Mesendoderm (in vitro differentiated cells): Measurements from ENCODE around the gene ZNF816.

ENCODE experiments used
- DNase-seq: peaks from one replicate; pipeline ENCODE4 v3.0.0; 2013
- H2AK5ac ChIP-seq: 2 replicates; pipeline ENCODE4 v1.6.1; 2013; ENCODE audit warnings: low read length, inconsistent platforms
- H2BK120ac ChIP-seq: 2 replicates; pipeline ENCODE4 v1.6.1; 2013; ENCODE audit warnings: low read depth, mild to moderate bottlenecking, low read length, moderate library complexity, mixed read lengths
- H2BK15ac ChIP-seq: replicated peaks from 2 replicates; pipeline ENCODE4 v1.6.1; 2013; ENCODE audit warnings: low read depth, mild to moderate bottlenecking, moderate library complexity
- H2BK5ac ChIP-seq: 2 replicates; pipeline ENCODE4 v1.6.1; 2013; ENCODE audit warnings: low read length, inconsistent platforms
- H3K18ac ChIP-seq: 2 replicates; pipeline ENCODE4 v1.6.1; 2013; ENCODE audit warnings: mild to moderate bottlenecking, low read length, mixed read lengths
- H3K23ac ChIP-seq: one replicate; pipeline ENCODE4 v1.6.1; 2013; ENCODE audit warnings: low read length
- H3K27ac ChIP-seq: 2 replicates; pipeline ENCODE4 v1.5.1; 2013; ENCODE audit warnings: low read depth, mild to moderate bottlenecking, inconsistent platforms, low read length, moderate library complexity
- H3K27me3 ChIP-seq: 2 replicates; pipeline ENCODE4 v1.6.1; 2013; ENCODE audit warnings: low read length, control low read depth, mild to moderate bottlenecking, inconsistent platforms; ENCODE audit not compliant: insufficient read depth, poor library complexity
- H3K36me3 ChIP-seq: 2 replicates; pipeline ENCODE4 v1.6.1; 2013; ENCODE audit warnings: low read length, inconsistent platforms; ENCODE audit not compliant: control insufficient read depth, insufficient read depth
- H3K4ac ChIP-seq: one replicate; pipeline ENCODE4 v1.6.1; 2013; ENCODE audit warnings: low read depth, mild to moderate bottlenecking, low read length, moderate library complexity
- H3K4me1 ChIP-seq: 2 replicates; pipeline ENCODE4 v1.6.1; 2013; ENCODE audit warnings: low read depth, low read length, inconsistent platforms; ENCODE audit not compliant: control insufficient read depth
- H3K4me2 ChIP-seq: 2 replicates; pipeline ENCODE4 v1.6.1; 2013; ENCODE audit warnings: low read length
- H3K4me3 ChIP-seq: 2 replicates; pipeline ENCODE4 v1.5.1; 2013; ENCODE audit warnings: mild to moderate bottlenecking, low read length
- H3K56ac ChIP-seq: one replicate; pipeline ENCODE4 v1.6.1; 2013; ENCODE audit warnings: low read length
- H3K79me1 ChIP-seq: 2 replicates; pipeline ENCODE4 v1.6.1; 2013; ENCODE audit warnings: low read length, inconsistent platforms
- H3K79me2 ChIP-seq: 2 replicates; pipeline ENCODE4 v1.6.1; 2013; ENCODE audit warnings: mild to moderate bottlenecking, low read length; ENCODE audit not compliant: control insufficient read depth, insufficient read depth
- H3K9ac ChIP-seq: 2 replicates; pipeline ENCODE4 v1.6.1; 2013; ENCODE audit warnings: low read length, inconsistent platforms
- H4K5ac ChIP-seq: one replicate; pipeline ENCODE4 v1.6.1; 2013; ENCODE audit warnings: low read length
- H4K8ac ChIP-seq: one replicate; pipeline ENCODE4 v1.6.1; 2013; ENCODE audit warnings: low read depth, mild to moderate bottlenecking, control low read depth, low read length, moderate library complexity
- WGBS: extraction: QIAGEN DNeasy Blood & Tissue Kit; methylation state at CpG from one replicate; pipeline ENCODE4 v1.1.7; 2013; ENCODE audit warnings: low lambda C conversion rate, missing lambda C conversion rate; ENCODE audit not compliant: insufficient coverage; ENCODE audit errors: extremely low coverage; 5-methylcytosine and 5-hydroxymethylcytosine counted together

ZNF816 gene

DNA sequence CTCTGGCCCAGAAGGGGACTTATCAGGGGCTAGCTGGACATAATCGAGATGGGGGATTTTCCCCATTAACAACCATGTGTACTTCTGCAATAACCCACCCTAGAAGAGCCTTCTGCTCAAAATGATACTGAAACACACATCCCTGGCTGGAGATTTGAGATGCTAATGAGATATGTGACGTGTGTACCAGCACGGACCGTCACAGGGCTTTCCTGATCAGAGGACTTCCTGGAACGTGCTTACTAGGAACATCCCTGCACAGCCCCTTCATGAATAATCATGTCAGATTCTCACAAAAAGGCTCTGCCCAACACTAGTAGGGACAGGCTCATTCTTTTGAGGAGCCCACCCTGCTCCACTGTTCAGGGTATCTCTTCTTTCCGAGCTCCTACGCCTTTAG lies 44.5 kb upstream of the ZNF816 start:
- Histone ChIP-seq H3K79me2 (no peaks in the 10 kb centered on the region), H3K9ac (no peak overlapping the region), H3K4ac (no peak overlapping the region), H3K56ac (no peak overlapping the region), H3K23ac (no peak overlapping the region), H3K18ac (no peak overlapping the region), H3K27ac (no peak overlapping the region), H2BK5ac (no peak overlapping the region), H2BK120ac (no peak overlapping the region), H3K36me3 (no peaks in the 10 kb centered on the region), H3K4me1 (no peaks in the 10 kb centered on the region), H4K5ac (no peak overlapping the region), H3K79me1 (no peaks in the 10 kb centered on the region), H4K8ac (no peak overlapping the region), H2BK15ac (no peak overlapping the region), H3K4me3 (no peak overlapping the region), H3K27me3 (no peaks in the 10 kb centered on the region), H3K4me2 (no peak overlapping the region), H2AK5ac (no peak overlapping the region)
- no CpG with 5 or more reads among the region's 7 CpGs for WGBS
- no peak for DNase-seq

DNA sequence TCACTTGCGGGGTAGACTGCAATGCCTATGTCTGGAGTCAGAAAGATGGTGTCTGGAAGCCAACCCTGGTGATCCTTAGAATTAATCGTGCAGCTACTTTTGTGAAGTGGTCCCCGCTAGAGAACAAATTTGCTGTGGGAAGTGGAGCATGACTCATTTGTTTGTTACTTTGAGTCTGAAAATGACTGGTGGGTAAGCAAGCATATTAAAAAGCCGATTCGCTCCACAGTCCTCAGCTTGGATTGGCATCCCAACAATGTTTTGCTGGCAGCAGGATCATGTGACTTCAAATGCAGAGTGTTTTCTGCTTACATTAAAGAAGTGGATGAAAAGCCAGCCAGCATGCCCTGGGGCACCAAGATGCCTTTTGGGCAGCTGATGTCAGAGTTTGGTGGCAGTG lies 41.6 kb upstream of the ZNF816 start:
- no peak overlapping the region for H3K4me2 ChIP-seq
- H2BK5ac ChIP-seq = no peak overlapping the region
- no CpG with 5 or more reads among the region's 5 CpGs for WGBS
- no peaks in the 10 kb centered on the region for H3K27me3 ChIP-seq
- no peak overlapping the region for H3K4ac ChIP-seq
- no peak overlapping the region for H3K18ac ChIP-seq
- no peak overlapping the region for H3K27ac ChIP-seq
- peak; percentile 30 for DNase-seq
- no peaks in the 10 kb centered on the region for H3K36me3 ChIP-seq
- no peak overlapping the region for H3K56ac ChIP-seq
- H3K23ac ChIP-seq = no peak overlapping the region
- no peak overlapping the region for H4K8ac ChIP-seq
- H3K79me1 ChIP-seq = no peaks in the 10 kb centered on the region
- no peak overlapping the region for H2BK120ac ChIP-seq
- H3K79me2 ChIP-seq = no peaks in the 10 kb centered on the region
- H3K4me3 ChIP-seq = no peak overlapping the region
- H3K9ac ChIP-seq = no peak overlapping the region
- H2BK15ac ChIP-seq = no peak overlapping the region
- H4K5ac ChIP-seq = no peak overlapping the region
- no peaks in the 10 kb centered on the region for H3K4me1 ChIP-seq
- H2AK5ac ChIP-seq = no peak overlapping the region

DNA sequence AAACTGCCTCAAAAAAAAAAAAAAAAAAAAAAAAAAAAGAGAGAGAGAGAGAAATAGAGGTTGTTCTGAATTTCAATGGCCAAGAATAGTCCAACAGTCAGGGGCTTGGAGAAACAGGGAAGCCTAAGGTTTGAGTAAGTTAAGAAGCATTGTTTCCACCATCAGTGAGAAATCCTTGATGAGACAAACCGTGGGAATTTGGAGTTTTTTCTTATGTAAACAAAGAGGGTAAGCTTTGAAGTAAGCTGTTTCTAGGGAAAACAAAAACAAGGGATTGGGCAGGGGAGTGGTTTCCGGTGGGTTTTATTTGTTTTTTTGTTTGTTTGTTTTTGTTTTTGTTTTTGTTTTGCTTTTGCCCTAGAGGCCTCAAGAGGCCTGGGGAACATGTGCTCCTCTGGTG lies 39.8 kb upstream of the ZNF816 start:
- no peak overlapping the region for H2BK120ac ChIP-seq
- H3K4me2 ChIP-seq = no peak overlapping the region
- no CpG with 5 or more reads among the region's 2 CpGs for WGBS
- H2AK5ac ChIP-seq = no peak overlapping the region
- H2BK5ac ChIP-seq = no peak overlapping the region
- H3K27me3 ChIP-seq = peaks cover 2% of the 10 kb centered on the region
- H3K36me3 ChIP-seq = no peaks in the 10 kb centered on the region
- H3K23ac ChIP-seq = no peak overlapping the region
- no peak overlapping the region for H2BK15ac ChIP-seq
- no peaks in the 10 kb centered on the region for H3K79me1 ChIP-seq
- DNase-seq = peak; percentile 47
- H4K5ac ChIP-seq = no peak overlapping the region
- H3K4me1 ChIP-seq = no peaks in the 10 kb centered on the region
- no peak overlapping the region for H3K9ac ChIP-seq
- no peak overlapping the region for H3K4me3 ChIP-seq
- H3K4ac ChIP-seq = no peak overlapping the region
- no peaks in the 10 kb centered on the region for H3K79me2 ChIP-seq
- H3K18ac ChIP-seq = no peak overlapping the region
- no peak overlapping the region for H3K56ac ChIP-seq
- no peak overlapping the region for H4K8ac ChIP-seq
- no peak overlapping the region for H3K27ac ChIP-seq

DNA sequence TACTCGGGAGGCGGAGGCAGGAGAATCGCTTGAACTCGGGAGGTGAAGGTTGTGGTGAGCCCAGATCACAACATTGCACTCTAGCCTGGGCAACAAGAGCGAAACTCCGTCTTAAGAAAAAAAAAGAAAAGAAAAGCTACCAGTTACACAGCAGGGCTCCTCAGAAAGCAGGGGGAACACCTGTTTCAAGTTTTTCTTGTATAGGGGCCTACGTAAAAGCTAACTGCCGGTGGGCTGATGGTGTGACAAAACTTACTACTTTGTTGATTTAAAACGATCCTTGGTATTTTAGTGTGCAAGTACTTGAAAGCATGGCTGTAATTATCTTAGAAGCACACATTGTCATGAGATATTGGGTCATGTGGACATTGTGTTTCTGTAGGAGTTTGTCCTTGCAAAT lies 35.3 kb upstream of the ZNF816 start:
- no CpG with 5 or more reads among the region's 9 CpGs for WGBS
- Histone ChIP-seq H4K5ac (no peak overlapping the region), H3K27ac (no peak overlapping the region), H2AK5ac (no peak overlapping the region), H3K23ac (no peak overlapping the region), H3K27me3 (peaks cover 2% of the 10 kb centered on the region), H3K79me1 (no peaks in the 10 kb centered on the region), H3K9ac (no peak overlapping the region), H3K4ac (no peak overlapping the region), H2BK120ac (no peak overlapping the region), H3K4me3 (no peak overlapping the region), H3K56ac (no peak overlapping the region), H3K4me1 (no peaks in the 10 kb centered on the region), H3K36me3 (no peaks in the 10 kb centered on the region), H2BK5ac (no peak overlapping the region), H3K18ac (no peak overlapping the region), H3K4me2 (no peak overlapping the region), H2BK15ac (no peak overlapping the region), H4K8ac (no peak overlapping the region), H3K79me2 (no peaks in the 10 kb centered on the region)
- DNase-seq = no peak

DNA sequence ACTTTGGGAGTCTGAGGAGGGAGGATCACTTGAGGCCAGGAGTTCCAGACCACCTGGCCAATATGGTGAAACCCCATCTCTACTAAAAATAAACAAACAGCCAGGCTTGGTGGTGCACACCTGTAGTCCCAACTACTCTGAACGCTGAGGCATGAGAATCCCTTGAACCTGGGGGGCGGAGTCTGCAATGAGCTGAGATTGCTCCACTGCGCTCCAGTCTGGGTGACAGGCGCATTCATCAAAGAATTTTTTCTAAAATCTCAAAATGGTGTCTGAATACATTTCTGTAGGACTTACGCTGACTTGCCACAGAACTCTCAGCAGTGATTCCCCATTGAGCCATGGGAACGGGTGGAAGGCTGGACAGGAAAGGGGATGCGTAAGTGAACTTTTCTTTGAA lies 33.0 kb upstream of the ZNF816 start:
- no peak overlapping the region for H4K8ac ChIP-seq
- H3K9ac ChIP-seq = no peak overlapping the region
- no peaks in the 10 kb centered on the region for H3K79me2 ChIP-seq
- H3K79me1 ChIP-seq = no peaks in the 10 kb centered on the region
- H3K27me3 ChIP-seq = peaks cover 2% of the 10 kb centered on the region
- no peak overlapping the region for H3K27ac ChIP-seq
- H3K4me1 ChIP-seq = no peaks in the 10 kb centered on the region
- H3K23ac ChIP-seq = no peak overlapping the region
- no peak overlapping the region for H2AK5ac ChIP-seq
- H3K4me3 ChIP-seq = no peak overlapping the region
- WGBS = no CpG with 5 or more reads among the region's 7 CpGs
- H4K5ac ChIP-seq = no peak overlapping the region
- DNase-seq = no peak
- H3K36me3 ChIP-seq = no peaks in the 10 kb centered on the region
- no peak overlapping the region for H3K4ac ChIP-seq
- no peak overlapping the region for H2BK15ac ChIP-seq
- H3K56ac ChIP-seq = no peak overlapping the region
- H3K18ac ChIP-seq = no peak overlapping the region
- no peak overlapping the region for H2BK120ac ChIP-seq
- H3K4me2 ChIP-seq = no peak overlapping the region
- H2BK5ac ChIP-seq = no peak overlapping the region

DNA sequence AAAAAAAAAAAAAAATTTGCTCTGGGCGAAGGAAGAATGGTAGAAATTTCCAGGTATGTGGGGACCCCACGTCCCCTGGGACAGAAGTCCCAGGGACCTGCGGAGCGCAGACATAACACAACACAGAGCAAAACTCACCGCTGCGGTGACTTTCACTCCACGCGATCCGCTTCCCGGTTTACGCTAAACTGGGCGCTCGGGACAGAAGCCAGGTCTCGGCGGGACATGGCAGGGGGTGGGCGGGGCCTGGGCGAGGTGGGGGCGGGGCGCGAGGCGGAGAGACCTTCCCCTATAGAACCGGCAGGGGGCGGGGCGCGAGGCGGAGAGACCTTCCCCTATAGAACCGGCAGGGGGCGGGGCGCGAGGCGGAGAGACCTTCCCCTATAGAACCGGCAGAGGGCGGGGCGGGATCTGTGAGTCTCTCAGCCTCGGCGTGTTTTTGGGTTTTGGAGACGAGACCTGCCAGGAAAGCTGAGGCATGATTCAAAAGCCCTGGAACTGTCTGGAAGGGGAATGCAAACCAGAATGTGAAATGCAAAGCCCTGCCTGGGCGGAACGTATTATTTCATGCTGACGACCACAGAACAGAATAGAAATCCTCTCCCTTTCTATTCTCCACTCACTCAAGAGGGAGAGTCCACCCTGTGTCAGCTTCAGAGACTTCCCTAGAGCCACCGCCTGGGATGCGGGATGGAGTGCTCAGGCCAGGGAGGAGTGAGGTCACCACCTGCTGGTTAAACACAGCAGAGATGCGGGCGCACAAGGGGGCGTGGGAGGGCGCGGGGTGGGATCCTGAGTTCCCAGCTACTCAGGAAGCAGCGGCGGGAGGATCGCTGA lies 30.9 kb upstream of the ZNF816 start:
- no peak overlapping the region for H2BK15ac ChIP-seq
- H3K23ac ChIP-seq = no peak overlapping the region
- peak overlapping the region; percentile 36 for H3K18ac ChIP-seq
- H3K27ac ChIP-seq = peak overlapping the region; percentile 6
- H3K56ac ChIP-seq = peak overlapping the region; percentile 82
- no peaks in the 10 kb centered on the region for H3K36me3 ChIP-seq
- DNase-seq = peak; percentile 94
- no peak overlapping the region for H3K4ac ChIP-seq
- peaks cover 2% of the 10 kb centered on the region for H3K27me3 ChIP-seq
- WGBS = no CpG with 5 or more reads among the region's 50 CpGs
- no peak overlapping the region for H2BK120ac ChIP-seq
- peak overlapping the region; percentile 59 for H3K4me3 ChIP-seq
- no peak overlapping the region for H2AK5ac ChIP-seq
- H3K79me2 ChIP-seq = no peaks in the 10 kb centered on the region
- no peak overlapping the region for H4K8ac ChIP-seq
- H2BK5ac ChIP-seq = no peak overlapping the region
- peak overlapping the region; percentile 71 for H3K9ac ChIP-seq
- H3K4me1 ChIP-seq = no peaks in the 10 kb centered on the region
- no peaks in the 10 kb centered on the region for H3K79me1 ChIP-seq
- H4K5ac ChIP-seq = no peak overlapping the region
- peak overlapping the region; percentile 75 for H3K4me2 ChIP-seq
